ENCODE results near the gene BNIP5.

GRCh38 chr6:36382976-36383375, 46.3 kb upstream of the BNIP5 start:
- TF ChIP-seq, protein P1, sequence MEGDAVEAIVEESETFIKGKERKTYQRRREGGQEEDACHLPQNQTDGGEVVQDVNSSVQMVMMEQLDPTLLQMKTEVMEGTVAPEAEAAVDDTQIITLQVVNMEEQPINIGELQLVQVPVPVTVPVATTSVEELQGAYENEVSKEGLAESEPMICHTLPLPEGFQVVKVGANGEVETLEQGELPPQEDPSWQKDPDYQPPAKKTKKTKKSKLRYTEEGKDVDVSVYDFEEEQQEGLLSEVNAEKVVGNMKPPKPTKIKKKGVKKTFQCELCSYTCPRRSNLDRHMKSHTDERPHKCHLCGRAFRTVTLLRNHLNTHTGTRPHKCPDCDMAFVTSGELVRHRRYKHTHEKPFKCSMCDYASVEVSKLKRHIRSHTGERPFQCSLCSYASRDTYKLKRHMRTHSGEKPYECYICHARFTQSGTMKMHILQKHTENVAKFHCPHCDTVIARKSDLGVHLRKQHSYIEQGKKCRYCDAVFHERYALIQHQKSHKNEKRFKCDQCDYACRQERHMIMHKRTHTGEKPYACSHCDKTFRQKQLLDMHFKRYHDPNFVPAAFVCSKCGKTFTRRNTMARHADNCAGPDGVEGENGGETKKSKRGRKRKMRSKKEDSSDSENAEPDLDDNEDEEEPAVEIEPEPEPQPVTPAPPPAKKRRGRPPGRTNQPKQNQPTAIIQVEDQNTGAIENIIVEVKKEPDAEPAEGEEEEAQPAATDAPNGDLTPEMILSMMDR (conservative IDR thresholded peaks at IDR 0.05; ENCODE audit: low read depth, low read length) = no peak
- no peak for TF ChIP-seq EZH2 (IDR thresholded peaks at IDR 0.05; ENCODE audit: borderline replicate concordance, low read depth, low read length, poor library complexity, severe bottlenecking)
